Measurements from ENCODE around the gene CCDC88B. TPM values are rescaled to one million over a fixed set of nuclear protein-coding genes. Genes with fewer than 3 reads are reported as not detected.

The CCDC88B gene
- total and polyA plus RNA-seq, 10 of the 15 experiments (the other 5 are each of a cell fraction or from before 2014, with no cell fraction given), result 0.24 to 66.0 (median 19.2) TPM

DNA sequence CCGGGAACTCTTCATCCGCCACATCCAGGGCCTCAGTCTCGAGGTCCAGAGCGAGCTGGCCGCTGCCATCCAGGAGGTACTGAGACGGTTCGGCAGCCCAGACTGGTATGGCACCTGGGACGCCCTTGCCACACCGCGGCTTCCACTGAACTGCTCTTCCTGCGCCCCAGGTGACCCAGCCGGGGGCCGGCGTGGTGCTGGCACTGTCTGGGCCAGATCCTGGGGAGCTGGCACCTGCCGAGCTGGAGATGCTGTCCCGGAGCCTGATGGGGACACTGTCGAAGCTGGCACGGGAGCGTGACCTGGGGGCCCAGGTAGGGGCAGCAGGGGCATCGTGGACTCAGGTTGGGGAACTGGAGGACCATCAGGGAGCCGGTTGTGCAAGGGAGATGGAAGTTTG, 1.4 kb downstream of the CCDC88B start:
- H3K36me3 ChIP-seq (ENCODE audit: control insufficient read depth in 2 of 2, insufficient read depth in 2 of 2, low read length in 1 of 2), result peaks cover 8 to 13% of the 10 kb centered on the region in 2 experiments; a peak in 3 of 4 replicates
- in situ Hi-C loops (cut with MboI) (no loop called here), intact Hi-C loops (cut with micrococcal nuclease; ENCODE audit: unreplicated experiment) (no loop called here)
- no peak overlapping the region for H3K9ac ChIP-seq (ENCODE audit: control insufficient read depth, insufficient read depth, low read length)
- POLR2A ChIA-PET, result interaction anchor here (0.6 to 4.6 kb wide), 6 partner anchors 10 to 437 kb away, joined by 3 to 37 read pairs (median 6); partner anchors contain the start of genes PRDX5, SF1 and TRMT112
- FAIRE-seq (no peak), ATAC-seq (no peak), DNase-seq (ENCODE audit: low read depth, low spot score) (no peak)
- H3K4me1 ChIP-seq (ENCODE audit: control insufficient read depth, insufficient read depth, low read length), result peaks cover 24% of the 10 kb centered on the region
- H4K20me1 ChIP-seq (ENCODE audit: control insufficient read depth, insufficient read depth), result no peaks in the 10 kb centered on the region; the same call in 1 of the 2 replicates
- H2AFZ ChIP-seq (ENCODE audit: control insufficient read depth, low read depth, low read length), result no peak overlapping the region
- CTCF ChIA-PET, result interaction anchor here (0.9 to 14.7 kb wide), 8 partner anchors 9 to 91 kb away, joined by 3 to 228 read pairs (median 8); partner anchors contain the start of genes ESRRA, PRDX5 and TRMT112
- H3K27me3 ChIP-seq (replicated peaks in 1 of 2; ENCODE audit: control insufficient read depth in 2 of 2, insufficient read depth in 2 of 2, low read length in 1 of 2), result no peaks in the 10 kb centered on the region
- no peaks in the 10 kb centered on the region for H3K9me3 ChIP-seq (replicated peaks; ENCODE audit: control insufficient read depth, insufficient read depth, low read length)
- H3K27ac ChIP-seq (ENCODE audit: control insufficient read depth, insufficient read depth), result no peak overlapping the region
- SMC1A ChIA-PET (ENCODE audit: uncharacterized antibody, unreplicated experiment), result interaction anchor here (0.9 to 3.9 kb wide), 4 partner anchors 8 to 396 kb away, joined by 3 to 28 read pairs (median 4); partner anchors contain the start of genes PRDX5 and TRMT112
- no TSS peak for BruUV-seq (replicated peaks)
- TF ChIP-seq RFX5 (IDR thresholded peaks at IDR 0.05; ENCODE audit: low read depth, low read length), result no peak
- TF ChIP-seq NFIC (IDR thresholded peaks at IDR 0.05; ENCODE audit: low read depth, low read length), result no peak
- TF ChIP-seq RAD21 (IDR thresholded peaks at IDR 0.05; ENCODE audit: insufficient read depth, low read depth, low read length), result no peak
- no peak for TF ChIP-seq BACH1 (IDR thresholded peaks at IDR 0.05; ENCODE audit: borderline replicate concordance)
- TF ChIP-seq HDAC6 (IDR thresholded peaks at IDR 0.05; ENCODE audit: unreplicated experiment), result no peak
- TF ChIP-seq TBL1XR1 (IDR thresholded peaks at IDR 0.05; ENCODE audit: low read depth, low read length), result no peak
- peaks cover 24% of the 10 kb centered on the region for H3K79me2 ChIP-seq (ENCODE audit: control insufficient read depth, insufficient read depth, low read length)
- RAD21 ChIA-PET (ENCODE audit: unreplicated experiment), result interaction anchor here (1.0 to 3.9 kb wide), 3 partner anchors 10 to 24 kb away, joined by 4 to 53 read pairs (median 41); partner anchors contain the start of genes PRDX5 and TRMT112
- WGBS (ENCODE audit: insufficient coverage, insufficient replicate concordance, low lambda C conversion rate, missing lambda C conversion rate), result 91% methylated on average over 21 of the region's 21 CpGs
- peak overlapping the region; percentile 100 for H3K4me2 ChIP-seq (ENCODE audit: control insufficient read depth, insufficient read depth)
- no peak overlapping the region for H3K4me3 ChIP-seq
